Body of pancreas (tissue), 4 donors: ENCODE measurements around the gene BZW2. TPM values are rescaled to one million over a fixed set of nuclear protein-coding genes. Genes with fewer than 3 reads are reported as not detected.

Source experiments
- ATAC-seq: fragments of 150-250 bp; one replicate; pipeline ENCODE4 v1.9.1; 2016
- DNase-seq, 4 donors: peaks; one replicate each; pipeline ENCODE4 v3.0.0-alpha.2; 2019
- H3K27ac ChIP-seq, 4 donors: fragments of 200-600 bp; sonication (generic); 1 replicate in 3 of 4; 2 replicates in 1 of 4; pipeline versions ENCODE4 v1.5.1 to v1.6.1; 2016 to 2019; ENCODE audit warnings: mild to moderate bottlenecking in 1 of 4, mixed read lengths in 1 of 4, moderate library complexity in 1 of 4
- H3K27me3 ChIP-seq, 2 donors: fragments of 200-600 bp; sonication (generic); one replicate each; pipeline ENCODE4 v1.6.0; 2016; ENCODE audit warnings: mild to moderate bottlenecking in 1 of 2
- H3K36me3 ChIP-seq, 2 donors: fragments of 200-600 bp; sonication (generic); replicated peaks in 1 of 2; 2 replicates each; pipeline ENCODE4 v1.5.1; 2016; ENCODE audit warnings: low read depth in 2 of 2; ENCODE audit not compliant: insufficient read depth in 1 of 2
- H3K4me1 ChIP-seq: fragments of 200-600 bp; sonication (generic); one replicate; pipeline ENCODE4 v1.6.0; 2016
- H3K4me3 ChIP-seq, 2 donors: fragments of 200-600 bp; sonication (generic); 1 replicate in 1 of 2; 2 replicates in 1 of 2; pipeline ENCODE4 v1.5.1; 2016 to 2019
- H3K9me3 ChIP-seq, 3 donors: fragments of 200-600 bp; sonication (generic); 1 replicate in 2 of 3; 2 replicates in 1 of 3; pipeline ENCODE4 v1.5.1; 2016
- CTCF ChIP-seq, 7 experiments: fragments of 450-650 bp in 4 of 7; fragments of 200-600 bp in 3 of 7; sonication (generic) in 3 of 7; IDR thresholded peaks; one replicate each; pipeline ENCODE4 v1.5.1; 2016 to 2019; ENCODE audit warnings: antibody characterized with exemption in 7 of 7
- POLR2A ChIP-seq, 3 donors: fragments of 450-650 bp; IDR thresholded peaks; one replicate each; pipeline ENCODE4 v1.6.1; 2016; ENCODE audit warnings: antibody characterized with exemption in 3 of 3, mild to moderate bottlenecking in 2 of 3
- WGBS, 2 donors: methylation state at CpG; one replicate each; pipeline ENCODE4 v1.1.5; 2017; 5-methylcytosine and 5-hydroxymethylcytosine counted together
- intact Hi-C: fragments of 100-400 bp; cut with DNase I; formaldehyde crosslinking; loops from one replicate; pipeline ENCODE4 v1.15.1; 2023
- total RNA-seq, 2 donors: library from RNA; depleted of rRNA; stranded (reverse); fragments of >200 nt; gene quantifications; one replicate each; pipeline ENCODE4 v1.1.0, GENCODE V29; 2016

Gene BZW2
- total RNA-seq, 2 donors from 2014 or later: 27.0 to 41.5 TPM

DNA sequence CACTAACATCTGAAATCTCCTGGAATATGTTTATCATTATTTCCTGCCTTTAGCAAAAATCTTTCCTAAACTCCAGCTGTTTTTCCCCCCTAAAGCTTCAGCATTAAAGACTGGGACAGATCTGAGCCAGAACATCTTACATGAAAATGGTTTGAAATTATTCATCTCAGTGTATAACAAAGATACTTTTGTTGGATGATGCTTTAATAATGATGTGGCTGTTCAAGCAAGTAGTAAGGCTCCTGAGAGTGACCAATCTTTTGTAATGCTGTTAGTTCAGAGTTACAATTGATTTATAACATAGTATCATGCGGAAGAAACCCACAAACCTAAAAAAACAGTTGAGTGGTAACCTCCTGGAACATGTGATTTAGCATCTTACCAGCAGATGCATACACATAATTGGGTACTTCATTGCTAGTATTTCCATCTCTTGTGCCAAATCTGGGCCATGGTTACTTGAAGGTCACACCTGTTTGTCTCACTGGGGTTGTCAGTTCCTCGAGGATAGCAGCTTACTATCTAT lies 1.5 kb downstream of the BZW2 start:
- ATAC-seq: no peak
- 30 to 45% methylated on average over 2 of the region's 2 CpGs for WGBS, 2 donors
- Histone ChIP-seq H3K4me3 (no peak overlapping the region), H3K27ac (no peak overlapping the region), H3K9me3 (no peaks in the 10 kb centered on the region), H3K4me1 (peaks cover 57% of the 10 kb centered on the region), H3K36me3 (no peaks in the 10 kb centered on the region), H3K27me3 (no peaks in the 10 kb centered on the region)
- intact Hi-C loops: no loop called here
- no peak for DNase-seq
- no peak for TF ChIP-seq POLR2A (IDR thresholded peaks at IDR 0.05)
- TF ChIP-seq CTCF (IDR thresholded peaks at IDR 0.05): no peak

DNA sequence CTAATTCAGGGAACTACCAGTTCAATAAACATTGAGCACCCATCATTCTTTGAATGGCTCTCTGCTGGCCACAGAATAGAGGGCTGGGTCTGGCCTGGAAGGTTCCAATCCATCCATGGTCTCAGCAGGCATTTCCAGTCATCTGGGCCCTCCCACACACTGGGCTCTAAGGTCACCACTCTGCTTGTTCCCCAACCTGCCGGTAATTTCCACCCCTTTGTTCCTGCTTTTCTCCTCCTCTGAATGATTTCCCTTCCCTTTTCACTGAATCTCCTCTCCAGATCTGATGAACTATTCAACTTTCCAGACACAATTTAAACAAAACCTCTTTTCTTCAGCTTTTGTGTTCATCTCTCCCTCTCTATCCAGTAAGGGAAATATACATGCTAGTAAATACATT lies 2.6 kb downstream of the BZW2 start:
- no peak overlapping the region for H3K27ac ChIP-seq
- ATAC-seq (no peak), DNase-seq (no peak)
- peaks cover 51% of the 10 kb centered on the region for H3K4me1 ChIP-seq
- no peaks in the 10 kb centered on the region for H3K36me3 ChIP-seq
- H3K9me3 ChIP-seq: no peaks in the 10 kb centered on the region
- WGBS, 2 donors: 53 to 69% methylated on average over 1 of the region's 1 CpG
- H3K4me3 ChIP-seq: no peak overlapping the region
- intact Hi-C loops: no loop called here
- no peaks in the 10 kb centered on the region for H3K27me3 ChIP-seq
- TF ChIP-seq POLR2A (IDR thresholded peaks at IDR 0.05) (no peak), CTCF (IDR thresholded peaks at IDR 0.05) (no peak)

DNA sequence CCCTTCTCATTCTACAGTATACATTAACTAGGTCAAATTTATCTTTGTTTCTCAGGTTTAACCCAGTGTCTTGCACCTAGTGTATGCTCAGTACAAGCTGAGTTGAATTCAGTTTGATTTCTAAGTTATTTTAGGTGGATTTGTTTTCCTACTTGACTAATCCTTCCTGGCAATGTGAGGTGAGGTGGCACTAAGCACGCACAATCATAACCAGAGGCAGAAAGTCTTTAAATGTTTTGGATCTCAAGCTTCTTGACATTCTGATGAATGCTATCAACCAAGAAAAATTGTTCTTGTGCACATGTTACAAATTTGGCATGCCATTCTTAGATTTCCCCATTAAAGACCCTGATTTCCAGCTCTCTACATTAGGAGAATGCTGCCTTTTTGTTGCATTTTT lies 3.2 kb downstream of the BZW2 start:
- Histone ChIP-seq H3K9me3 (no peaks in the 10 kb centered on the region), H3K36me3 (no peaks in the 10 kb centered on the region), H3K27ac (no peak overlapping the region), H3K4me3 (no peak overlapping the region), H3K4me1 (peaks cover 45% of the 10 kb centered on the region), H3K27me3 (no peaks in the 10 kb centered on the region)
- ATAC-seq (no peak), DNase-seq (no peak)
- no peak for TF ChIP-seq POLR2A (IDR thresholded peaks at IDR 0.05)
- no peak for TF ChIP-seq CTCF (IDR thresholded peaks at IDR 0.05)
- WGBS, 2 donors: 73 to 81% methylated on average over 1 of the region's 1 CpG
- intact Hi-C loops: no loop called here

- no peak for DNase-seq
- no peaks in the 10 kb centered on the region for H3K27me3 ChIP-seq
- ATAC-seq: no peak
- H3K9me3 ChIP-seq: no peaks in the 10 kb centered on the region
- WGBS, 2 donors: 75 to 84% methylated on average over 2 of the region's 2 CpGs
- TF ChIP-seq CTCF (IDR thresholded peaks at IDR 0.05): no peak
- no peak for TF ChIP-seq POLR2A (IDR thresholded peaks at IDR 0.05)
- intact Hi-C loops: no loop called here
- peaks cover 43% of the 10 kb centered on the region for H3K4me1 ChIP-seq
- H3K36me3 ChIP-seq: no peaks in the 10 kb centered on the region
- H3K4me3 ChIP-seq: no peak overlapping the region
- no peak overlapping the region for H3K27ac ChIP-seq
Observed at GRCh38 chr7:16650266-16650665, 4.3 kb downstream of the BZW2 start.
